Uterus (tissue), 2 donors: Measurements from ENCODE around the gene TYROBP.

Experiments
- CTCF ChIP-seq, 4 experiments: fragments of 200-600 bp in 2 of 4; fragments of 450-650 bp in 2 of 4; sonication (generic) in 2 of 4; IDR thresholded peaks; one replicate each; pipeline ENCODE4 v1.5.1; 2016 to 2019; ENCODE audit warnings: antibody characterized with exemption in 4 of 4, mild to moderate bottlenecking in 2 of 4, moderate library complexity in 1 of 4
- POLR2A ChIP-seq, 2 donors: fragments of 450-650 bp; IDR thresholded peaks; one replicate each; pipeline ENCODE4 v1.6.1; 2016; ENCODE audit warnings: antibody characterized with exemption in 2 of 2, mild to moderate bottlenecking in 1 of 2, moderate library complexity in 1 of 2

GRCh38 chr19:35889370-35890112 lies 18.6 kb downstream of the TYROBP start:
- TF ChIP-seq CTCF (IDR thresholded peaks at IDR 0.05) (no peak), POLR2A (IDR thresholded peaks at IDR 0.05) (no peak)
